ENCODE measurements around the gene SHISA6.

The SHISA6 gene

GRCh38 chr17:11461993-11462548, 221.1 kb downstream of the SHISA6 start:
- no peak for DNase-seq

GRCh38 chr17:11467639-11468038, 226.6 kb downstream of the SHISA6 start:
- DNase-seq = no peak

- DNase-seq = no peak
Measured at GRCh38 chr17:11485336-11486100, 244.5 kb downstream of the SHISA6 start.

GRCh38 chr17:11486101-11486867, 245.3 kb downstream of the SHISA6 start:
- DNase-seq = no peak

GRCh38 chr17:11486868-11487310, 245.9 kb downstream of the SHISA6 start:
- DNase-seq = no peak

- DNase-seq = no peak
Measured at GRCh38 chr17:11487469-11487868, 246.5 kb downstream of the SHISA6 start.

- DNase-seq = no peak
Measured at GRCh38 chr17:11488407-11488806, 247.4 kb downstream of the SHISA6 start.

GRCh38 chr17:11490171-11490755, 249.2 kb downstream of the SHISA6 start:
- no peak for DNase-seq

- no peak for DNase-seq
Measured at GRCh38 chr17:11492511-11492910, 251.5 kb downstream of the SHISA6 start.

GRCh38 chr17:11493936-11494335, 252.9 kb downstream of the SHISA6 start:
- no peak for DNase-seq

GRCh38 chr17:11495613-11496012, 254.6 kb downstream of the SHISA6 start:
- DNase-seq = no peak

GRCh38 chr17:11499881-11500280, 258.9 kb downstream of the SHISA6 start:
- no peak for DNase-seq

- DNase-seq = no peak
Measured at GRCh38 chr17:11503308-11504035, 262.5 kb downstream of the SHISA6 start.

GRCh38 chr17:11506635-11507034, 265.6 kb downstream of the SHISA6 start:
- DNase-seq = no peak

GRCh38 chr17:11511696-11512095, 270.7 kb downstream of the SHISA6 start:
- DNase-seq = no peak

GRCh38 chr17:11514565-11514964, 273.6 kb downstream of the SHISA6 start:
- DNase-seq = no peak

GRCh38 chr17:11514981-11515680, 274.1 kb downstream of the SHISA6 start:
- DNase-seq = no peak

- no peak for DNase-seq
Measured at GRCh38 chr17:11515901-11516300, 274.9 kb downstream of the SHISA6 start.

GRCh38 chr17:11535231-11535630, 294.2 kb downstream of the SHISA6 start:
- DNase-seq = no peak

- no peak for DNase-seq
Measured at GRCh38 chr17:11538366-11538765, 297.4 kb downstream of the SHISA6 start.

GRCh38 chr17:11539637-11540036, 298.6 kb downstream of the SHISA6 start:
- no peak for DNase-seq

- DNase-seq = no peak
Measured at GRCh38 chr17:11545002-11545401, 304.0 kb downstream of the SHISA6 start.

All from DMS153 (cell line).